NB4 (cell line): ENCODE results near the gene LILRA1.

ENCODE experiments used
- CTCF ChIP-seq: IDR thresholded peaks from one replicate; pipeline ENCODE4 v1.5.1; 2012; ENCODE audit warnings: low read depth, low read length
- MAX ChIP-seq: IDR thresholded peaks from 2 replicates; pipeline ENCODE4 v1.6.1; 2011; ENCODE audit warnings: low read depth, low read length
- MYC ChIP-seq: IDR thresholded peaks from 2 replicates; pipeline ENCODE4 v1.6.1; 2011; ENCODE audit warnings: low read depth, low read length
- POLR2A ChIP-seq: IDR thresholded peaks from 2 replicates; pipeline ENCODE4 v1.6.1; 2011; ENCODE audit warnings: mild to moderate bottlenecking; ENCODE audit not compliant: insufficient read length; ENCODE audit errors: extremely low read depth

GRCh38 chr19:54573330-54573872 lies 20.0 kb upstream of the LILRA1 start, which contains the start of gene LILRA2:
- TF ChIP-seq CTCF = no peak
- TF ChIP-seq POLR2A = no peak
- no peak for TF ChIP-seq MYC
- TF ChIP-seq MAX = no peak
